LoVo (cell line): ENCODE data around the gene GPM6B.

ENCODE experiments used
- DNase-seq: peaks from one replicate; pipeline ENCODE4 v3.0.0-alpha.2; 2016; ENCODE audit warnings: low spot score

GPM6B gene

GRCh38 chrX:13816643-13817627, at the start of gene GPM6B:
Gene GPM6B (minus strand): TSS chrX:13817093. CDS start chrX:13816904, 189 bp downstream.
- DNase-seq, result no peak

- DNase-seq, result no peak
Observed at GRCh38 chrX:13864264-13864663, 47.4 kb upstream of the GPM6B start.

- no peak for DNase-seq
Observed at GRCh38 chrX:13863324-13863723, 46.4 kb upstream of the GPM6B start.

GRCh38 chrX:13859724-13860123, 42.8 kb upstream of the GPM6B start:
- DNase-seq, result no peak

- no peak for DNase-seq
Observed at GRCh38 chrX:13857804-13858203, 40.9 kb upstream of the GPM6B start.

GRCh38 chrX:13855689-13856450, 39.0 kb upstream of the GPM6B start:
- DNase-seq, result no peak

- DNase-seq, result no peak
Observed at GRCh38 chrX:13854003-13854402, 37.1 kb upstream of the GPM6B start.

- DNase-seq, result no peak
Observed at GRCh38 chrX:13852001-13852695, 35.3 kb upstream of the GPM6B start.

GRCh38 chrX:13845721-13846378, 29.0 kb upstream of the GPM6B start:
- DNase-seq, result no peak

GRCh38 chrX:13843150-13843721, 26.3 kb upstream of the GPM6B start:
- no peak for DNase-seq

GRCh38 chrX:13840121-13840520, 23.2 kb upstream of the GPM6B start:
- no peak for DNase-seq

GRCh38 chrX:13837290-13837745, 20.4 kb upstream of the GPM6B start:
- no peak for DNase-seq

- no peak for DNase-seq
Observed at GRCh38 chrX:13836575-13836974, 19.7 kb upstream of the GPM6B start.

GRCh38 chrX:13835825-13836224, 18.9 kb upstream of the GPM6B start:
- no peak for DNase-seq

GRCh38 chrX:13834355-13834754, 17.5 kb upstream of the GPM6B start:
- no peak for DNase-seq

- no peak for DNase-seq
Observed at GRCh38 chrX:13829983-13830382, 13.1 kb upstream of the GPM6B start.

GRCh38 chrX:13828392-13828791, 11.5 kb upstream of the GPM6B start:
- DNase-seq, result no peak

- no peak for DNase-seq
Observed at GRCh38 chrX:13827298-13828090, 10.6 kb upstream of the GPM6B start.

GRCh38 chrX:13826770-13827169, 9.9 kb upstream of the GPM6B start:
- no peak for DNase-seq

- no peak for DNase-seq
Observed at GRCh38 chrX:13825178-13825762, 8.4 kb upstream of the GPM6B start.
